HPDE6-E6E7 (cell line): Measurements from ENCODE around the gene SNX8.
"Not testable (repeated sequence)": the region's sequence is repeated elsewhere in the genome, so short reads cannot be mapped to it uniquely, and the experiment has no call there.

Experiments
- DNase-seq: peaks from one replicate; pipeline ENCODE4 v3.0.0; 2011; ENCODE audit warnings: missing footprints; ENCODE audit errors: extremely low spot score

Gene SNX8

DNA sequence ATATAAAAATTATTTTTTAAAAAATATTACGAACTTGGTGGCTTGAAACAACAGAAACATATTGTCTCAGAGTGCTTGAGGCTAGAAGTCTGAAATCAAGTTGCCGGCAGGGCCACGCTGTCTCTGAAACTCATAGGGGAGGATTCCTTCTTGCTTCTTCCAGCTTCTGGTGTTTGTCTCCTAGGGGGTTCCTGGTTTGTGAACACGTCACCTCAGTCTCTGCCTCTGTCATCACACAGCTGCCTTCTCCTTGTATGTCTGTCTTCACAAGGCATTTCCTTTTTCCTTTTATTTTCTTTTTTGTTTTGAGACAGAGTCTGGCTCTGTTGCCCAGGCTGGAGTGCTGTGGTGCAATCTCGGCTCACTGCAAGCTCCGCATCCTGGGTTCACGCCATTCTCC, 12.7 kb upstream of the SNX8 start:
- DNase-seq, result no peak

DNA sequence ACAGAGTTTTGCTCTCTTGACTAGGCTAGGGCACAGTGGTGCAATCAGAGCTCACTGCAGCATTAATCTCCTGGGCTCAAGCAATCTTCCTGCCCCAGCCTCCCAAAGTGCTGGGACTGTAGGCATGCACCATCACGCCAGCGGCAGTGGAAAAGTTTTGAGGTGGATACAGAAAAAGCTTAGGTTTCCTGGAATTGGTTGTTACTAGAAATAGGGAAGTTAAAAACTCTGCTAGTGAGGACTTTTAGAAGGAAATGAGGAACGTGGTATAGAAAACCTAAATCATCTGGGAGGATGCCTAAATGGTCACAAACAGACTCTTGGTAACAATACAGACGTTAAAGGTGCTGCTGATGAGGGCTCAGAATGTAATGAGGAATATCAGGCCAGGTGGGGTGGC, 10.9 kb upstream of the SNX8 start:
- DNase-seq, result no peak

DNA sequence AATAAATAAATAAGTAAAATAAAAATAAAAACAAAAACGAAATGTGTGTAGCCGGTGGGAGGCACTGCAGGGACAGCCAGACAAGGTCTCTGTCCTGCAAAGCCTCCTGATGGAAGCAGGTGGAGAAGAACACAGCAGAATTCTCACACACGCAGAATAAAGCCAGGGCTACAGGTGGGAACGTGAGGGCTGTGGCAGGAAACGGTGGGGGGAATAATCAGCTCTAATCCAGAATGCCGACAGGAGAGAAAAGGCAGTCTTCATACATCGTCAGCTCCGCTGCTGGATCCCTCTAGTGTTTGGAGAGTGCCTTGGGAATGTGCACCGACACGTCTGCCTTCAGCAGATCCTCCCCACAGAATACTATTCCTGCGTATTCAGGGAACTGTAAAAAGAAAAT, 6.8 kb upstream of the SNX8 start:
- DNase-seq, result peak; percentile 48

DNA sequence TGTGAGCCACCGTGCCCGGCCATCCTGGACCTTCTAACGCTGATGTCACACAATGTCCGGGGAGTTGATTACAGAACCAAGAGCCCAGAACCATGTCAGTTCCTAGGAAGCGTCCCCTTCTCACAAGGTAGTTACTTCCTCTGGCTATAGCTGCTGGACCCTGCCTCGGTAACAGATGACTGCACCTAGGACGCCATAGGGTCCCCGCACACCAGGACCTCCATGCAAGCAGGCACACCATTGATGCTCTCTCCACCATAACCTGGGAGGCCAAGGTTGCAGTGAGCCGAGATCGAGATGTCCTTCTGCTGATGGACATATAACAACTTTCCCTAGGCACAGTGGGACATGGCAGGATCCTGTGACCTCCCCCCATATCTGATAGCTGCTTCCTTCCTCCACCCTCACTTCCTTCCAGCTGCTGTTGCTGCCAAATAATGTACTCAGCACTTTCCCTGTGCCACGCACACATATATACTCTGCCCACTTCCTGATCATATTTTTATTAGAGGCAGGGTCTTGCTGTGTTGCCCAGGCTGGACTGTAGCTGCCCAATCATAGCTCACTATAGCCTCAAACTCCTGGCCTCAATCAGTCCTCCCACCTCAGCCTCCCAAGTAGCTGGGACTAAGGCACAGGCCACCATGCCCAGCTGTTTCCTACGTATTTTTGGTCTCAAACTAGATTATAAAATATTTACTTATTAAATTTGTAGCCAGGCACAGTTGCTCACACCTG, 3.5 kb upstream of the SNX8 start:
- no peak for DNase-seq

DNA sequence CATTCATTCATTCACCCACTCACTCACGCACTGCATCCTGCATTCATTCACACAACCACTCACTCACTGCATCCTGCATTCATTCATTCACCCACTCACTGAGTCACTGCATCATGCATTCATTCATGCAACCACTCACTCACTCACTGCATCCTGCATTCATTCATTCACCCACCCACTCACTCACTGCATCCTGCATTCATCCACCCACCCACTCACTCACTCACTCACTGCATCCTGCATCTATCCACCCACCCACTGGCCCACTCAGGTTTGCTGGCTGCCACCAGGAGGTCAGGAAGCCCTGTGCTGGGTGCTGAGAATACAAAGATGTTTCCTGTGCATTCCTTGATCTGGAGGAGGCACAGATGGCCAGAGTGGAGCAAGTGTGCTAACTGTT, 2.3 kb upstream of the SNX8 start:
- no peak for DNase-seq

DNA sequence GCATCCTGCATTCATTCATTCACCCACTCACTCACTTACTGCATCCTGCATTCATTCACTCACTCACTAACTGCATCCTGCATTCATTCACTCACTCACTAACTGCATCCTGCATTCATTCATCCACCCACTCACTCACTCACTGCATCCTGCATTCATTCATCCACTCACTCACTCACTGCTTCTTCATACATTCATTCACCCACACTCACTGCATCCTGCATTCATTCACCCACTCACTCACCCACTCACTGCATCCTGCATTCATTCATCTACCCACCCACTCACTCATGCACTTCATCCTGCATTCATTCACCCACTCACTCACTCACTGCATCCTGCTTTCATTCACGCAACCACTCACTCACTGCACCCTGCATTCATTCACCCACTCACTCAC, 1.5 kb upstream of the SNX8 start:
- DNase-seq, result no peak

DNA sequence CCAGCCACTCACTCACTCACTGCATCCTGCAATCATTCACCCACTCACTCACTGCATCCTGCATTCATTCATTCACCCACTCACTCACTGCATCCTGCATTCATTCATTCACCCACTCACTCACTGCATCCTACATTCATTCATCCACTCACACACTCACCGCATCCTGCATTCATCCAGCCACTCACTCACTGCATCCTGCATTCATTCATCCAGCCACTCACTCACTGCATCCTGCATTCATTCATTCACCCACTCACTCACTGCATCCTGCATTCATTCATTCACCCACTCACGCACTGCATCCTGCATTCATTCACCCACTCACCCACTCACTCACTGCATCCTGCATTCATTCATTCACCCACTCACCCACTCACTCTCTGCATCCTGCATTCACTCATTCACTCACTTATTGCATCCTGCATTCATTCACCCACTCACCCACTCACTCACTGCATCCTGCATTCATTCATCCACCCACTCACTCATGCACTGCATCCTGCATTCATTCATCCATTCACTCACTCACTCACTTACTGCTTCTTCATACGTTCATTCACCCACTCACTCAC, 802 bp upstream of the SNX8 start:
- DNase-seq, result not testable (repeated sequence)

DNA sequence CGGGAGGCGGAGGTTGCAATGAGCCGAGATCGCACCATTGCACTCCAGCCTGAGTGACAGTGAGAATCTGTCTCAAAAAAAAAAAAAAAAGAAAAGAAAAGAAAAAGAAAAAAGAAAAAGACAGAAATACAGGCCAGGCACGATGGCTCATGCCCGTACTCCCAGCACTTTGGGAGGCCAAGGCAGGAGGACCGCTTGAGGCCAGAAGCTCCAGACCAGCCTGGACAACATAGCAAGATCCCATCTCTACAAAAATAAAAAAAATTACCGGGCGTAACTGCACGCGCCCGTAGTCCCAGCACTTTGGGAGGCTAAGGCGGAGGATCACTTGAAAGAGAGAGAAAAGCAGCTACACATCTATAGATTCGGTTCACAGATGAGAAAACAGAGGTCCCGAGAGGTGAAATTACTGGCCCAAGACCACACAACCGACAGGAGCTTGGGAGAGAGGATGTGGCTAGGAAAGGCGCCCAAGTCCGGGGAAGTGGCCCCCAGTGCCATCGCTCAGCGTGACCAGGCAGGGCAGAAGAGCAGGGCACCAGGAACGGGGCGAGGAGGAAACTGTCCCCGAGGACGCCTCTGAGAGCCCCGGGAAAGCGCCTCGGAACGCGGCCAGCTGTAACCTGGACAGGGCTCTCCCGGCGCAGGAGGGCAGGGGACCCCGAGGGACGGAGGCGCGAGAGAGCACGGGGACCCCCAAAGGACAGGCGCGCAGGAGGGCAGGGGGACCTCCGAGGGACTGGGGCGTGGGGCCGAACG, 612 bp downstream of the SNX8 start:
- no peak for DNase-seq

DNA sequence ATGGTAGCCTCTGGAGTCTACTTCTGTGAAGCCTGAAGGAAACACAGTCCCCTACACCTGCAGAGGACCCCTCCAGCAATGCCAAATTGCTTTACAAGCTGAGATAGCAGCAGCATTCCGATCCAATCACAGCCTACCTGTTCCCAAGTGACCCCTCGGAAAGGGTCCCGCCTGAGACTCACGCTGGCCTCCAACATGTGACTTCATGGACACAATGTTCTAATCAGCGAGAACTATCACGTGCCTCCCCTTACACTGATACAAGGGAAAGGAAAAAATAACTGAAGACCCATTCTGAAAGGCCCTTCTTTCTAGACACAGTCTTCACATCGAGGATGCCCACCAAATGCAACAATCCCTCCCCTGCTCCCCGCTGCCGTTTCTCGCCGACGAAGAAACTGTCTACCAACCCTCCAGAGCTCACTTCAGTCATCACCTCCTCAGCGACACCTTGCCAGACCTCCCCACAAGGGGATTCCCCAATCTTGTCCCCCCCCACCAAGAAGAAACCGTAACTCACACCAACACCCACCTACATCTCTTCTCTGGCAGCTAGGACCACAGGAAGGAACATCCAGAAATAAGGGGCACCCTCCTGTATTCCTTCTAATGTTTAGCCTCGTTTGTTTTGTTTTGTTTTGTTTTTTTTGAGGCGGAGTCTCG, 1.8 kb downstream of the SNX8 start:
- DNase-seq, result no peak

DNA sequence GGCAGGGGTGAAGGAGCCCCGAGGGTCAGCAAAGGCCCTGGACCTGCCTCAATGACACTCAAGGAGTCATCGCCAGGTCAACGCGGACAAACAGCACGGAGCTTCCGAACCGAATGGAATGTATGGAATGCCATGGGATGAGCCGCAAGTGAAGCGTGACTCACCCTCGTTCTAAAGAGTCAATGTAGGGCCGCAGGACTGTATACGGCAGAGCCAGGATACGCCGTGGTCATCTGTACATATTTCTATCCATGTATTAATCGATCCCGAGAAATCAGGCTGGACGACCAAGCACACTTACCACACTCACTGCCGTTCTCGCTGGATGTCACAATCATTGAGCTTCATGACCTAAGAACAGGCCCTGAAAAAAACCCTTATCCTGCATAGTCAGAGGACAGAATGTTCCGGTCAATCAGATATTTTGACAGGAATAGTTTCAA, 4.3 kb downstream of the SNX8 start:
- no peak for DNase-seq

DNA sequence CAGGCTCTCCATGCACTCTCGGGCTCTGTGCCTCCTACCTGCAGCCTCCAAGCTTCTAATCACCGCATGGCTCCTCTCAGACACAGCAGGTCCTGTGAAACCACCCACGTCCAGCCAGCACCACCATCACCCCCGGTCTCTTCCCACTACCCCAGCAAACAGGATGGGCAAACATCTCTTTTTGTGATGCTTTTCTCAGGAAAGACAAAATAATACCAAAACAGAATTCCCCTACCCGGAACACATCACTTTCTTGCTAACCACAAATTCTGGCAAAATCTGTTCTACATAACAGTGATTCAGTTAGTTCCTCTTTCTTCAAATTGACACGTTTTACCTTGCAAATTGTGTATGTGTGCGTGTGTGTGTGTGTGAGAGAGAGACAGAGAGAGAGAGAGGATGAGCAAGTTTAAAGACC, 6.5 kb downstream of the SNX8 start:
- DNase-seq, result no peak

DNA sequence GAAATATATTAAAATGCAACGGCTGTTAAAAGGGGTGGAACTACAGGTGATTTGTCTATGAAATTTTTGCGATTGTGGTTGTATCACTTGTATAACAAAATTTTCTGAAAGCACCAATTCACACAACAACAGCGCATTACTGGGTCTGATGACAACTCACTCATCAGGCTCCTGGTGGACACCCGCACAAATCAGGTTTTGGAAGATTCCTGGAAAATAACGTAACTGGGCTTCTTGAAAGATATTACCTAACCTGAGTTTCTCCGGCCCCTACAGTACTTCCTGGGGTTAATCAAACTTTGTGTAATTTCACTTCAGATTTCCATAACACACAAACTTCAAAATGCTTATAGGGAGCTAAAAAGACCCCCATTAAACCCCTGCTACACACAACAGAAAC, 7.6 kb downstream of the SNX8 start:
- DNase-seq, result no peak

DNA sequence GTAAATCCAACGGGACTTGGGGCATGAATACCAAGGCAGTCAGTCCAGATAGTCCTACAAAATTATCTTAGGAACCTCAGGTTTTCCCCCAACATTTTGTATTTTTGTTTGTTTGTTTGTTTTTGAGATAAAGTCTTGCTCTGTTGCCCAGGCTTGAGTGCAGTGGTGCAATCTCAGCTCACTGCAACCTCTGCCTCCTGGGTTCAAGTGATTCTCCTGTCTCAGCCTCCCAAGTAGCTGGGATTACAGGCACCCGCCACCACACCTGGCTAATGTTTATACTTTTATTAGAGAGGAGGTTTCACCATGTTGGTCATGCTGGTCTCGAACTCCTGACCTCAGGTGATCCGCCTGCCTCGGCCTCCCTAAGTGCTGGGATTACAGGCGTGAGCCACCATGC, 9.0 kb downstream of the SNX8 start:
- not testable (repeated sequence) for DNase-seq

DNA sequence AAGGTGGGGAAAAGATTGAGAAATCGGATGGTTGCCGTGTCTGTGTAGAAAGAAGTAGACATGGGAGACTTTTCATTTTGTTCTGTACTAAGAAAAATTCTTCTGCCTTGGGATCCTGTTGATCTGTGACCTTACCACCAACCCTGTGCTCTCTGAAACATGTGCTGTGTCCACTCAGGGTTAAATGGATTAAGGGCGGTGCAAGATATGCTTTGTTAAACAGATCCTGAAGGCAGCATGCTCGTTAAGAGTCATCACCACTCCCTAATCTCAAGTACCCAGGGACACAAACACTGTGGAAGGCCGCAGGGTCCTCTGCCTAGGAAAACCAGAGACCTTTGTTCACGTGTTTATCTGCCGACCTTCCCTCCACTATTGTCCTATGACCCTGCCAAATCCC, 10.7 kb downstream of the SNX8 start:
- DNase-seq, result not testable (repeated sequence)

DNA sequence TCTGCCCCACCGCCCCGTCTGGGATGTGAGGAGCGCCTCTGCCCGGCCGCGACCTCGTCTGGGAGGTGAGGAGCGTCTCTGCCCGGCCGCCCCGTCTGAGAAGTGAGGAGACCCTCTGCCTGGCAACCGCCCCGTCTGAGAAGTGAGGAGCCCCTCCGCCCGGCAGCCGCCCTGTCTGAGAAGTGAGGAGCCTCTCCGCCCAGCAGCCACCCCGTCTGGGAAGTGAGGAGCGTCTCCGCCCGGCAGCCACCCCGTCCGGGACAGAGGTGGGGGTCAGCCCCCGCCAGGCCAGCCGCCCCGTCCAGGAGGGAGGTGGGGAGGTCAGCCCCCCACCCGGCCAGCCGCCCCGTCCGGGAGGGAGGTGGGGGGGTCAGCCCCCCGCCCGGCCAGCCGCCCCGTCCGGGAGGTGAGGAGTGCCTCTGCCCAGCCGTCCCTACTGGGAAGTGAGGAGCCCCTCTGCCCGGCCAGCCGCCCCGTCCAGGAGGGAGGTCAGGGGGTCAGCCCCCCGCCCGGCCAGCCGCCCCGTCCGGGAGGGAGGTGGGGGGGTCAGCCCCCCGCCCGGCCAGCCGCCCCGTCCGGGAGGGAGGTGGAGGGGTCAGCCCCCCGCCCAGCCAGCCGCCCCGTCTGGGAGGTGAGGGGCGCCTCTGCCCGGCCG, 11.4 kb downstream of the SNX8 start:
- not testable (repeated sequence) for DNase-seq

DNA sequence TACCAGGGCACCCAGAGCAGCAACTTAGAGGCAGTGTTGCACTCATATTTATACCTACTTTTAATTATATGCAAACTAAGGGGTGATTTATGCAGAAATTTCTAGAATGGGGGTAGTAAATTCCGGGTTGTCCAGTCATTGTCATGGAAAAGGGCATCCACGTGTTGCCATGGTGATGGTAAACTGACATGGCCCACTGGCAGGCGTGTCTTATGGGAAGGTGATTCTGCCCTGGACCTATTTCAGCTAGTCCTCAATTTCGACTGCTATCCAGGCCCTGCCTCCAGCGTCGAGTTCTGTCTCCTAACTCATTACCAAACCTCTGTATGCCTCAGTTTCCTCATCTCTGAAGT, 12.8 kb downstream of the SNX8 start:
- no peak for DNase-seq

DNA sequence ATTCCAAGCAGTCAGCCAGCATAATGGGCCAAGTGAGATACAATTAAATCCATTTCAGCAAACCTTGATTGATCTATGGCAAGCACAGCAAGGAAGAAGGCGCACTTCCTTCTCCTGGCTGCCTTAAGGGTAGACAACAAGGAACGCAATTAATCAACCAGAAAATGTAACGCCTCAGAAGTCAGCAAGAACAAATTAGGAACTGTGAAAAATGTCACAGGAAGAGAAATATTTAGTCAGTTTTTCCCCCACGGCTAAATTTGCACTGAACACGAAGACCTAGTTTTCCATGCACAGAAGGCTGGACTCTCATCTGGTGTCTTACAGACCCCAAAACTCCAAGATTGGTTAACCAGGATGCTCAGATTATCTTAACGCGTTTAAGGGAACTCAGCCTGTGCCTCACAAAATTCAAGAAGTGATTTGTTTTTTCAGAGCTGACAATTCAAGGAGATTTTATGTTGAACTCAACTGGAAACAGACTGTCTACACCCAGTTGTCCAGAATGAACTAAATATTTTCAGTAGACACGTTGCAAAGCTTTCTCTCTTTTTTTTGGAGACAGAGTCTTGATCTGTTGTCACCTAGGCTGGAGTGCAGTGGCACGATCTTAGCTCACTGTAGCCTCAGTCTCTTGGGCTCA, 14.2 kb downstream of the SNX8 start:
- DNase-seq, result no peak

DNA sequence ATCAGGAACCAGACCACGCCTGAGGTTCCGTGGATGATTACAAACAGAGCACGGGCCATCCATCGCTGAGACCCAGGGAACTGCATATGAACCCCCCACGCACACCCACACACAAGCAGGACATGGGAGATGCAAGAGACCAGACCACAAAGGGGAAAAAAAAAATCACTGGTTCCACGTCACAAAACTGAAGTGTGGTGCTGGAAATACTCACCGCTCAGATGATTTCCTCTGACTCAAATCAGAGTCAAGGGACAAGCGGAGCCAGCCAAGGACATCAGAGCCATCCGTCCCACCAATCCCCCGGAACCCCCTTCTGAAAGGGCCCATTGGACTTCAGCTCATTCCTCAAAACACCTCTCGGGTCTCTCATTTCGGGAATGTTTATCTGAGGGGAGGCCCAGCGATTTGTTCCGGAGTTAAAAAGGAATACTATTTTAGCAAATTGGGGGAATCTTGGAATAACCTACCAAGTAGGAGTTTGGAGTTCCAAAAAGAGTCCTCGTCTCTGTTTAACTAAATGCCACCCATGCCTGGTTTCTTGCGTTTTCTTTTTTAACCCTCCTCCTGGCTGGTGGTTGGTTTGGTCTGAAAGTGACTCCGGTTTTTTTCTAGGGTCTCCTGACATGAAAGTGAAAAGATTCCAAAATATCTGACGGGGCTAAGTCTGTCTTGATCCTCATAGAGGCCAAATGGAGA, 15.0 kb downstream of the SNX8 start:
- DNase-seq, result no peak

DNA sequence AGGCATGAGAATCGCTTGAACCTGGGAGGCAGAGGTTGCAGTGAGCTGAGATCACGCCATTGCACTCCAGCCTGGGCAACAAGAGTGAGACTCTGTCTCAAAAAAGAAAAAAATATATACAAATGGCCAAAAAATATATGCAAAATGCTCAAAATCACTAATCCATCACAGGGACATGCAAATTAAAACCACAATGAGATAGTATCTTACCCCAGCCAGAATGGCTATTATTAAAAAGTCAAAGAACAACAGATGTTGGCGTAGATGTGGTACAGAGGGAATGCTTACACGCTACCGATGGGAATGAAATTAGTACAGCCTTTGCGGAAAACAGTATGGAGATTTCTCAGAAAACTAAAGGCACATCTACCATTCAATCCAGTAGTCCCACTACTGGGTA, 17.4 kb downstream of the SNX8 start:
- no peak for DNase-seq

DNA sequence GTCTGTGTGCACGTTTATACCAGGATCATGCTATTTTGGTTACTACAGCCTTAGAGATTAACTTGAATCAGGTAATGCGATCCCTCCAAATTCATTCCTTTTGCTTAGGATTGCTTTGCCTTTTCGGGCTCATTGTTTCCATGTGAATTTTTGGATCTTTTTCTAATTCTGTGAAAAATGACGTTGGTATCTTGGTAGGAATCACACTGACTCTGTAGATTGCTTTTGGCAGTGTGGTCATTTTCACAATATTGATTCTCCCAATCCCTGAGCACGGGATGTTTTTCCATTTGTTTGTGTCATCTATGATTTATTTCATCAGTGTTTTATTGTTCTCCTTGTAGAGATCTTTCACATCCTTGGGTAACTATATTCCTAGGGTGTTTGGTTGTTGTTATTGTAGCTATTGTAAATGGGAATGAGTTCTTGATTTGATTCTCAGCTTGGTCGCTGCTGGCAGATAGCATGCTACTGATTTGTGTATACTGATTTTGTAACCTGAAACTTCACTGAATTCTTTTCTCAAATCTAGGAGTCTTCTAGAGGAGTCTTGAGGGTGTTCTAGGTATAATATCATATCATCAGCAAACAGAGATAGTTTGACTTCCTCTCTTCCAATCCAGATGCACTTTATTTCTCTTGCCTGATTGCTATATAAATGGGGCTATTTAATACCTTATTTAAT, 18.2 kb downstream of the SNX8 start:
- DNase-seq, result no peak
